Duodenal mucosa (tissue), 2 donors: ENCODE results near the gene SERTAD3.
"Not testable (repeated sequence)": the region's sequence is repeated elsewhere in the genome, so short reads cannot be mapped to it uniquely, and the experiment has no call there.

ENCODE experiments used
- H3K27ac ChIP-seq: one replicate; pipeline ENCODE4 v1.7.0; 2013; ENCODE audit warnings: low read depth, low read length
- H3K27me3 ChIP-seq, 2 donors: one replicate each; pipeline ENCODE4 v1.7.0; 2013; ENCODE audit warnings: low read length in 2 of 2, control low read depth in 1 of 2; ENCODE audit not compliant: insufficient read depth in 2 of 2, control insufficient read depth in 1 of 2
- H3K36me3 ChIP-seq, 2 donors: one replicate each; pipeline ENCODE4 v1.7.0; 2013; ENCODE audit warnings: low read length in 2 of 2, control low read depth in 1 of 2; ENCODE audit not compliant: insufficient read depth in 2 of 2, control insufficient read depth in 1 of 2
- H3K4me1 ChIP-seq, 2 donors: one replicate each; pipeline ENCODE4 v1.7.0; 2013; ENCODE audit warnings: low read length in 2 of 2, control low read depth in 1 of 2; ENCODE audit not compliant: insufficient read depth in 2 of 2, control insufficient read depth in 1 of 2
- H3K4me3 ChIP-seq, 2 donors: one replicate each; pipeline ENCODE4 v1.7.0; 2013; ENCODE audit warnings: low read length in 2 of 2, low read depth in 1 of 2
- H3K9ac ChIP-seq, 2 donors: one replicate each; pipeline ENCODE4 v1.7.0; 2013; ENCODE audit warnings: low read length in 2 of 2, low read depth in 1 of 2
- H3K9me3 ChIP-seq, 2 donors: one replicate each; pipeline ENCODE4 v1.7.0; 2013; ENCODE audit warnings: low read length in 2 of 2, control low read depth in 1 of 2; ENCODE audit not compliant: control insufficient read depth in 1 of 2

The SERTAD3 gene, protein sequence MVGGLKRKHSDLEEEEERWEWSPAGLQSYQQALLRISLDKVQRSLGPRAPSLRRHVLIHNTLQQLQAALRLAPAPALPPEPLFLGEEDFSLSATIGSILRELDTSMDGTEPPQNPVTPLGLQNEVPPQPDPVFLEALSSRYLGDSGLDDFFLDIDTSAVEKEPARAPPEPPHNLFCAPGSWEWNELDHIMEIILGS

DNA sequence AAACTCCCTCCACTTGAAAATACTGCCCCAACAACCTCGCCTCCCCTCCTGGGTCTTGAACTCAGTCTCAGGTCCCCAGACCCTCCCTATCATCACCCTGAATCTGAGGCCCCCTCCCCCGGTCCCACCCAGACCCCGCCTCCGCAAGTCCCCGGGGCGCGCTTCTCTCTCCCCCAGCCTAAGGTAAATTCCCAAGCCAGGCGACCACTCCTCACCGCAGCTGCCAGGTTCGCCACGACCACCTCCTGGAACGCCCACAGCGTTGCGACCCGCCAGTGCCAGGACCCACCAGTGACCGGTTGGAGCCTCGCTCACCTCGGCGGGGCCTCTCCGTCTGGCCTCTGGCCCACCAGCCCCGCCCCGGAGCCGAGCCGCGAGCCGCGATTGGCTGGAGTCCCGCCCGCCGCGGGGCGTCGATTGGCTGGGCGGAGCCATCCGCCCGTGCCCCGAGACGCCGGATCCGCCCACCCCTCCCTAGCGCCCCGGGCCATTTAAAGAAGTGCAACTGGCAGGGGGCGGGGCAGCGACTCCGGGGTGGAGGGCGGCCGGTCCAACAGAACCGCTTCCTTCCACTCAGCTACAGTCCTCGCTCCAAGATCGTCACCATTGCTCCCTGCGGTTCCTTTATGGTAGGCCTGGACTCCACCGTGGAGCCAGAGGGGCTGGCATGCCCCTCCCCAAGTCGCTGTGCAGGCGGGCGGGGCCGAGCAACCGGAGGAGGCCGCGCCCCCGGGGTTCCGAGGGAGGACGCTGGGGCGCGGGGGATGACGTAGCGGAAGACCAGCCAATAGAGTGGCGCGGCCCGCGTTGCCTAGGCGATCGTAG, at the start of gene SERTAD3:
TSS of gene SERTAD3 (minus strand) at position 336 of the 825 bp plus-strand sequence. CDS start 2,255 bp downstream, outside the sequence.
- Histone ChIP-seq H3K27ac (peak within 1 kb of the TSS; percentile 92), H3K9me3 (no peaks in the 10 kb centered on the region), H3K27me3 (no peaks in the 10 kb centered on the region), H3K4me1 (peaks cover 10% of the 10 kb centered on the region in 2 donors), H3K36me3 (peaks cover 20 to 27% of the 10 kb centered on the region in 2 donors), H3K9ac (peak within 1 kb of the TSS; percentile 84 to 99), H3K4me3 (peak within 1 kb of the TSS; percentile 86 to 96)

DNA sequence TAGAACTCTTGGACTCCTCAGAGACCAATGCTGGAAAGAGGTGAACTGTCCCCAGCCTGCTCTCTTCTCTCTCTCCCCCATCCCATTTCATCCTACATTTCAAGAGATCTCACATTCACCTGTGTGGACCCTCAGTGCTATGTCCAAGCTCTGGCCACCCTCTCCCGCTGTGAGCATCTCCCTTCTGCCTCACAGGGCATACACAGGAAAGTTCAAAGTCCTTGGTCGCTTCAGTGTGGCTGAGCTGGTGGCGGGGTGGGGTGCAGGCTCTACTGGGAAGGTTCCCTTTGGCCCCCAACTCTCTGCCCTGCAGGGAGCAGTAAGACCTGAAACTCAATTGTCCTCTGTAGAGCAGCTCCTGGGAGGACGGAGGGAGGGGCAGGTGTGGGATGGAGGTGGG, 49.6 kb upstream of the SERTAD3 start:
- H3K4me3 ChIP-seq, result no peak overlapping the region
- H3K27ac ChIP-seq, result no peak overlapping the region
- H3K36me3 ChIP-seq, result no peaks in the 10 kb centered on the region
- no peaks in the 10 kb centered on the region for H3K4me1 ChIP-seq
- H3K27me3 ChIP-seq, result no peaks in the 10 kb centered on the region
- H3K9me3 ChIP-seq, result no peaks in the 10 kb centered on the region
- H3K9ac ChIP-seq, result no peak overlapping the region

DNA sequence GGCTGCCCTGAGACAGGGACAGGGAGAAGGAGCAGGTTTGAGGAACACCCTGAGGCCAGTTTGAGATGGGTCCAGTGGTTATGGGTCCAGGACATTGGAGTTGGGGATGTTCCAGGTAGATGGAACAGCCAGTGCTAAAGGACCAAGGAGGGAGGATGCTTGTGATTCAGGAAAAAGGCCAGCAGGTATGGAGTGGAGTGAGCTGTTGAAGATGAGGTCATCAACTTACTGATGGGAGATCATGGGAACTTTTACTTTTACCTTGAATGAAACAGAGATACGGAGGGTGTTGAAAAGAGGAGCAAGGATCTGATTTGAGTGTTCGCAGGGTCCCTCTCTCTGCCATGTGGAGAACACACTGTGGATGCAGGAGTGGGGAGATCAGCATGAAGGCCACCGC, 48.1 kb upstream of the SERTAD3 start:
- H3K9me3 ChIP-seq, result no peaks in the 10 kb centered on the region
- no peaks in the 10 kb centered on the region for H3K36me3 ChIP-seq
- H3K27me3 ChIP-seq, result peaks cover 0 to 3% of the 10 kb centered on the region in 2 donors
- H3K9ac ChIP-seq, result no peak overlapping the region
- H3K4me3 ChIP-seq, result no peak overlapping the region
- no peak overlapping the region for H3K27ac ChIP-seq
- no peaks in the 10 kb centered on the region for H3K4me1 ChIP-seq

DNA sequence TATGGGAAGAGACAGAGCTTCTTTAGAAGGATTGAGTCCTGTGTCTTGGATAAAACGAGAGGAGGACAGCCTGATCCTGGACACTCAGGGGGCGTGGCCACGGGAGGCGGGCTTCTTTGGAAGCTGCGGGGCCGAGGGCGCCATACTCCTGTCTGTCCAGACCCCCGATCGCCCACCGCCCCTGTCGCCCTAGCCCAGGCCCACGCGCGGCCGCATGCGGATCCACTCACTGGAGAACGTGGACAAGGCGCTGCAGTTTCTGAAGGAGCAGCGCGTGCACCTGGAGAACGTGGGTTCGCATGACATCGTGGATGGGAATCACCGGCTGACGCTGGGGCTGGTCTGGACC, 45.7 kb upstream of the SERTAD3 start:
- no peak overlapping the region for H3K9ac ChIP-seq
- no peaks in the 10 kb centered on the region for H3K9me3 ChIP-seq
- peaks cover 0 to 3% of the 10 kb centered on the region in 2 donors for H3K27me3 ChIP-seq
- no peak overlapping the region for H3K4me3 ChIP-seq
- no peak overlapping the region for H3K27ac ChIP-seq
- no peaks in the 10 kb centered on the region for H3K4me1 ChIP-seq
- no peaks in the 10 kb centered on the region for H3K36me3 ChIP-seq

DNA sequence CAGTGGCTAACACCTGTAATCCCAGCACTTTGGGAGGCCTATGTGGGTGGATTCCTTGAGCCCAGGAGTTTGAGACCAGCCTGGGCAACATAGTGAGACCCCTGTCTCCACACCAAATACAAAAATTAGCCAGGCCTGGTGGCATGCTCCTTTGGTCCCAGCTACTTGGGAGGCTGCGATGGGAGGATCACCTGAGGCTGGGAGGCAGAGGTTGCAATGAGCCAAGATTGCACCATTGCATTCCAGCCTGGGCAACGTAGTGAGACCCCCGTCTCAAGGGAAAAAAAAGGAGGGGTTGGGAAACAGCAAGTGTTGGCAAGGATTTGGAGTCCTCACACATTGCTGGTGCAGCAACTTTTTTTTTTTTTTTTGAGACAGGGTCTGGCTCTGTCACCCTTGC, 41.9 kb upstream of the SERTAD3 start:
- Histone ChIP-seq H3K9ac (no peak overlapping the region), H3K9me3 (no peaks in the 10 kb centered on the region), H3K4me1 (no peaks in the 10 kb centered on the region), H3K4me3 (no peak overlapping the region), H3K27me3 (peaks cover 0 to 3% of the 10 kb centered on the region in 2 donors), H3K27ac (no peak overlapping the region), H3K36me3 (no peaks in the 10 kb centered on the region)

DNA sequence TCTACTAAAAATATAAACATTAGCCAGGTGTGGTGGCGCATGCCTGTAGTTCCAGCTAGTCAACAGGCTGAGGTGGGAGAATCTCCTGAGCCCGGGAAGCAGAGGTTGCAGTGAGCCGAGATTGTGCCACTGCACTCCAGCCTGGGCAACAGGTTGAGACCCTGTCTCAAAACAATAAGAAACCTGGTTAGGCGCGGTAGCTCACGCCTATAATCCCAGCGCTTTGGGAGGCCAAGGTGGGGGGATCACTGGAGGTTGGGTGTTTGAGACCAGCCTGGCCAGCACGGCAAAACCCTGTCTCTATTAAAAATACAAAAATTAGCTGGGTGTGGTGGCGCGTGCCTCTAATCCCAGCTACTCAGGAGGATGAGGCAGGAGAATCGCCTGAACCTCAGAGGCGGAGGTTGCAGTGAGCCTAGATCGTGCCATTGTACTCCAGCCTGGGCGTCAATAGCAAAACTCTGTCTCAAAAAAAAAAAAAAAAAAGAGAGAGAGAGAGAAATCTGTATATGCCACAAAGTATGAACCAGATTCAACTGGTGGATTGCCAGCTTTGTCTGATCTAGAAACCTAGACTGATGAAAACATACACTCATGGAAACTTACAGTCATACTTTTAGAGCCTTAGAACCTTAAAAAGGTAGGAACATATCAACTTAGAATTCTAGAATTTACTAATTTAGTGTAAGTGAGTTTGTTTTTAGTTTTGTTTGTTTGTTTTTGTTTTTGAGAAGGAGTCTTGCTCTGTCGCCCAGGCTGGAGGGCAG, 31.9 kb upstream of the SERTAD3 start:
- H3K4me3 ChIP-seq, H3K4me1 ChIP-seq, H3K9ac ChIP-seq: not testable (repeated sequence)

DNA sequence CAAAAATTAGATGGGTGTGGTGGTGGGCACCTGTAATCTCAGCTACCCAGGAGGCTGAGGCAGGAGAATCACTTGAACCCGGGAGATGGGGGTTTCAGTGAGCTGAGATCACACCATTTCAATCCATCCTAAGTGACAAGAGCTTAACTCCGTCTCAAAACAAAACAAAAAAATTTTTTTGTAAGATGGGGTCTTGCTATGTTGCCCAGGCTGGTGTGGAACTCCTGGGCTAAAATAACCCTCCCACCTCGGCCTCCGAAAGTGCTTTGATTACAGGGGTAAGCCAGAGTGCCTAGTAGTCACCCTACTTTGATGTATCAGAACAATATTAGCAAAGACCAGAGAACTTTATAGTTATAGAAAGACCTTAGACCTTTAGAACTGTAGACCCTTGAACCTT, 30.6 kb upstream of the SERTAD3 start:
- Histone ChIP-seq H3K4me3 (no peak overlapping the region), H3K27ac (no peak overlapping the region), H3K36me3 (no peaks in the 10 kb centered on the region), H3K27me3 (no peaks in the 10 kb centered on the region), H3K9me3 (no peaks in the 10 kb centered on the region), H3K9ac (no peak overlapping the region), H3K4me1 (no peaks in the 10 kb centered on the region)

More for the DNA sequence above, 31.9 kb upstream of the SERTAD3 start:
- not testable (repeated sequence) for H3K27ac ChIP-seq, H3K27me3 ChIP-seq, H3K36me3 ChIP-seq, H3K9me3 ChIP-seq

DNA sequence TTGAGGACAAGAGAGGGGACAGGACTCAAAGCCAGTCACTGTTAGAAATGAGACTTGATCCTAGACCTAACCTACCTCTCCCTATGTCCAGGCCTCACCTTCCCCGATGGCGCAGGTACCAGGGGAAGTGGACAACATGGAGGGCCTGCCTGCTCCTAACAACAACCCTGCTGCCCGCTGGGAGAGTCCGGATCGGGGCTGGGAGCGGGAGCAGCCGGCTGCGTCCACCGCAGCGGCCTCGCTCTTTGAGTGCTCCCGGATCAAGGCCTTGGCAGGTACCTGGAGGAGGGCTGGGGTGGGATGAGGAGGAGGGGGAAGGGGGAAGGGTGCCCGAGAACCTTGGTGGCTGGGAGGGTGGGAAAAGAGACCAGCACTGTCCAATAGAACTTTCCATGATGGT, 28.4 kb upstream of the SERTAD3 start:
- H3K36me3 ChIP-seq, result no peaks in the 10 kb centered on the region
- no peak overlapping the region for H3K27ac ChIP-seq
- no peaks in the 10 kb centered on the region for H3K27me3 ChIP-seq
- H3K4me1 ChIP-seq, result no peaks in the 10 kb centered on the region
- H3K9ac ChIP-seq, result no peak overlapping the region
- no peaks in the 10 kb centered on the region for H3K9me3 ChIP-seq
- no peak overlapping the region for H3K4me3 ChIP-seq

DNA sequence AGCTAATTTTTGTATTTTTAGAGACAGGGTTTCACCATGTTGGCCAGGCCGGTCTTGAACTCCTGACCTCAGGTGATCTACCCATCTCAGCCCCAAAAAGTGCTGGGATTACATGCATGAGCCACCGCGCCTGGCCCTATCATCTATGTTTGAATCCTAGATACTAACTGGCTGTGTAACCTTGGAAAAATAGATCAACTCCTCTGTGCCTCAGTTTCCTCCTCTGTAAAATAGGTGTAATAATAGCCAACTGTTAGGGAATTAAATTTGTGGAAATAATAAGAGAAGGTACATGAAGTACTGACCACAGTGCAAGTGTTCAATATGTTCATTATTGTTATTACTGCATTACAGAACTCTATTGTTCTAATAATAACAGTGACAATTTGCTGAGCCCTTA, 27.0 kb upstream of the SERTAD3 start:
- H3K27ac ChIP-seq, result no peak overlapping the region
- H3K9ac ChIP-seq, result no peak overlapping the region
- H3K4me1 ChIP-seq, result peaks cover 7% of the 10 kb centered on the region in 2 donors
- H3K4me3 ChIP-seq, result no peak overlapping the region
- H3K27me3 ChIP-seq, result peaks cover 4 to 6% of the 10 kb centered on the region in 2 donors
- H3K36me3 ChIP-seq, result no peaks in the 10 kb centered on the region
- no peaks in the 10 kb centered on the region for H3K9me3 ChIP-seq

DNA sequence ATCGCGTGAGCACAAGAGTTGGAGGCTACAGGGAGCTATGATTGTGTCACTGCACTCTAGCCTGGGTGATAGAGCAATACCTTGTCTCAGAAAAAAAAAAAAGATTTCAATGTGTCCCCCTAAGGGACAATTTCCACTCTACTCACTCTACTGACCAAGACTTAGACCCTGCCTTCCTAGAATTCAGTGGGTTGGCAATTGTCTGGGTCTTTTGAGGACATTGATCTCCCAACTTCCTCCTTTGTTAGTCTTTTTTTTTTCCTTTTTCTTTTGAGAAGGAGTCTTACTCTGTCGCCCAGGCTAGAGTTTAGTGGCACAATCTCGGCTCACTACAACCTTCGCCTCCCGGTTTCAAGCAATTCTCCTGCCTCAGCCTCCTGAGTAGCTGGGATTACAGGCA, 24.9 kb upstream of the SERTAD3 start:
- Histone ChIP-seq H3K36me3 (no peaks in the 10 kb centered on the region), H3K4me1 (peaks cover 18 to 21% of the 10 kb centered on the region in 2 donors), H3K9me3 (no peaks in the 10 kb centered on the region), H3K4me3 (no peak overlapping the region), H3K9ac (no peak overlapping the region), H3K27me3 (peaks cover 4 to 6% of the 10 kb centered on the region in 2 donors), H3K27ac (no peak overlapping the region)
